Kidney epithelial cell (primary cell): Measurements from ENCODE around the gene SYNJ1. TPM values are rescaled to one million over a fixed set of nuclear protein-coding genes. Genes with fewer than 3 reads are reported as not detected.

Experiments
- DNase-seq: peaks from one replicate; pipeline ENCODE4 v3.0.0-alpha.2; 2010; ENCODE audit warnings: low read depth
- H3K27me3 ChIP-seq: 2 replicates; pipeline ENCODE4 v1.6.0; 2011; ENCODE audit warnings: low read length; ENCODE audit not compliant: control insufficient read depth, insufficient read depth
- H3K36me3 ChIP-seq: 2 replicates; pipeline ENCODE4 v1.5.1; 2011; ENCODE audit warnings: low read length; ENCODE audit not compliant: control insufficient read depth, insufficient read depth
- H3K4me3 ChIP-seq: 2 replicates; pipeline ENCODE4 v1.5.1; 2011; ENCODE audit warnings: low read depth, mild to moderate bottlenecking, control low read depth, low read length
- total RNA-seq: library from RNA; depleted of rRNA; stranded (reverse); fragments of >200 nt; gene quantifications from 2 replicates; pipeline ENCODE4 v1.2.3, GENCODE V29; 2015
- TF ChIP-seq, protein P1 (sequence below): IDR thresholded peaks from 2 replicates; pipeline ENCODE4 v1.5.1; 2011; ENCODE audit warnings: mild to moderate bottlenecking, moderate library complexity, low read length, control low read depth, inconsistent platforms; ENCODE audit not compliant: insufficient read depth, poor library complexity, severe bottlenecking

Gene SYNJ1
- total RNA-seq, 1 donor from 2014 or later, result 3.5 TPM

DNA sequence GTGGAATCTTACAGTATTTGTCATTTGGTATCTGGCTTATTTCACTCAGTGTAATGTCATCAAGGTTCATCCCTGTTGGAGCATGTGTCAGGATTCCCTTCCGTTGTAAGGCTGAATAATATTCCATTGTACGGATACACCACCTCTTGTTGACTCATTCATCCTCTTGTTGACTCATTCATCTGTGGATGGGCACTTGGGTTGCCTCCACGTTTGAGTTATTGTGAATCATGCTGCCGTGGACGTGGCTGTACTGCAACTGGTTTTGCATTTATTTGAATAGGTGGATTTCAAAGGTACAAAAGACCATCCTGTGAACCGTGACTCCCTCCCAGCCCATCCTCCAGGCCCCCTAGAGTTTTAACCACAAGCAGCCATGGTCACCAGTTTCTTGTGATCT is 130.6 kb downstream of the SYNJ1 start:
- no peak overlapping the region for H3K4me3 ChIP-seq
- peak; percentile 83 for DNase-seq
- TF ChIP-seq, protein P1, sequence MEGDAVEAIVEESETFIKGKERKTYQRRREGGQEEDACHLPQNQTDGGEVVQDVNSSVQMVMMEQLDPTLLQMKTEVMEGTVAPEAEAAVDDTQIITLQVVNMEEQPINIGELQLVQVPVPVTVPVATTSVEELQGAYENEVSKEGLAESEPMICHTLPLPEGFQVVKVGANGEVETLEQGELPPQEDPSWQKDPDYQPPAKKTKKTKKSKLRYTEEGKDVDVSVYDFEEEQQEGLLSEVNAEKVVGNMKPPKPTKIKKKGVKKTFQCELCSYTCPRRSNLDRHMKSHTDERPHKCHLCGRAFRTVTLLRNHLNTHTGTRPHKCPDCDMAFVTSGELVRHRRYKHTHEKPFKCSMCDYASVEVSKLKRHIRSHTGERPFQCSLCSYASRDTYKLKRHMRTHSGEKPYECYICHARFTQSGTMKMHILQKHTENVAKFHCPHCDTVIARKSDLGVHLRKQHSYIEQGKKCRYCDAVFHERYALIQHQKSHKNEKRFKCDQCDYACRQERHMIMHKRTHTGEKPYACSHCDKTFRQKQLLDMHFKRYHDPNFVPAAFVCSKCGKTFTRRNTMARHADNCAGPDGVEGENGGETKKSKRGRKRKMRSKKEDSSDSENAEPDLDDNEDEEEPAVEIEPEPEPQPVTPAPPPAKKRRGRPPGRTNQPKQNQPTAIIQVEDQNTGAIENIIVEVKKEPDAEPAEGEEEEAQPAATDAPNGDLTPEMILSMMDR, result no peak
- no peaks in the 10 kb centered on the region for H3K27me3 ChIP-seq
- no peaks in the 10 kb centered on the region for H3K36me3 ChIP-seq

DNA sequence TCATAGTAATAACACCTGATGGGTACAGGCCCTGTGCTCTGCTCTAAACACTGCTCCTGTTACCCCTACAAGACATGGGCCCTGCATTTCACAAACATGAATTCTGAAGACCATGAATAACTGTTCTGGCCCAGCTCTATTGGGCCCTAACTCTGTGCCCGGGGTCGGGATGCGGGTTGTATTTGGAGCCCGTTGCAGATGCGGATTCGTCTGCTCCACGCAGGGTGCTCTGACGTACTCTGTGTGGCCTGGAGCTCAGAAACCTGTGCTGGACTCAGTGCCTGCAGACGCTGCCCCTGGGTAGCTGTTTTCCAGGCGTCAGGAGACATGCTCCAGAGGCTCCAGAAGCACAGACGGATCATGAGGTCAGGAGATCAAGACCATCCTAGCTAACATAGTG is 132.4 kb downstream of the SYNJ1 start:
- TF ChIP-seq, protein P1, result no peak
- DNase-seq, result no peak
- H3K36me3 ChIP-seq, result no peaks in the 10 kb centered on the region
- no peak overlapping the region for H3K4me3 ChIP-seq
- no peaks in the 10 kb centered on the region for H3K27me3 ChIP-seq

DNA sequence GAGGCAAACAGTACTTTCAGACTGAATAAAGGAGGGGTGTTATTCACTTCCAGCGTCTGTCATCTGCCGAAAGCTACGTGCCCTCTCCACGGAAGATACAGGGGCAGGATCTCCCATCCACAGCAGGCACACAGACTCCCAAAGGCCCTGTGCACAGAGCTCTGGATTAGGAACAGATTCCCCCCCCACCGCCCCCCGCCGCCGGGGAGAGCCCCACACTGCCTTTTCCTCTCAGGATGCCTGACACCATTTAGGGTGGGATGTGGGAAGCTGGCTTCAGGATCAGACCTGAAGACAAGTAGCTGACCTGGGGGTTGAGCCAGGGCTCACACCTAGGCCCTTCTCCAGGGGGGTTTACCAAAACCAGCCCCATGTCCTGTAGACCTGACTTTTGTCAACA is 134.1 kb downstream of the SYNJ1 start:
- DNase-seq, result no peak
- TF ChIP-seq, protein P1, result no peak
- Histone ChIP-seq H3K4me3 (no peak overlapping the region), H3K27me3 (no peaks in the 10 kb centered on the region), H3K36me3 (no peaks in the 10 kb centered on the region)

DNA sequence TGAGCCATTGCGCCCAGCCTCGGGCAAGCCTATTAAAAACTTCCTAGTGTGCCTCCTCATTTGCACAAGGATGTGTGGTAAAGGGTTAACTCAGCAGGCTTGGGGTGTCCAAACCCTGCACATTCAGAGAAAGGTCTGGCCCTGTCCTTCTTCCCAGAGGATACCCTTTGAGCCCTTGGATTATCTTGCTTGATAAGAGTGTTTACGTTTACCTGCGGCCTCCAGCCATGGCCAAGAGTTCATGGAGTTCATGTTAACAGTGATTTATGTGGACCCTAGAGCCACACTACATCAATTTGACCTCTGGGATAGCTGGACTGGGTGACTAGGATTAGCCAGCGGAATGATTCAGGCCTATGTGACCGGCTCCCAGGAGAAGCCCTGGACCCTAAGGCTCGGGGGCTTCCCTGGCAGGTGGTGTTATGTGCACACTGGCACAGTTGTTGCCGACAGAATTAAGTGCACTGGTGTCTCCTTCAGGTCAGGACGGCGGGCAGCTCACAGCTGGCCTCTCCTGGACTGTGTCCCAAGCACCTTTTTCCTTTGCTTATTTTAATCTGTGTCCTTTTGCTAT is 134.8 kb downstream of the SYNJ1 start:
- TF ChIP-seq, protein P1, result no peak
- H3K4me3 ChIP-seq, result no peak overlapping the region
- no peak for DNase-seq
- H3K27me3 ChIP-seq, result no peaks in the 10 kb centered on the region
- H3K36me3 ChIP-seq, result no peaks in the 10 kb centered on the region

DNA sequence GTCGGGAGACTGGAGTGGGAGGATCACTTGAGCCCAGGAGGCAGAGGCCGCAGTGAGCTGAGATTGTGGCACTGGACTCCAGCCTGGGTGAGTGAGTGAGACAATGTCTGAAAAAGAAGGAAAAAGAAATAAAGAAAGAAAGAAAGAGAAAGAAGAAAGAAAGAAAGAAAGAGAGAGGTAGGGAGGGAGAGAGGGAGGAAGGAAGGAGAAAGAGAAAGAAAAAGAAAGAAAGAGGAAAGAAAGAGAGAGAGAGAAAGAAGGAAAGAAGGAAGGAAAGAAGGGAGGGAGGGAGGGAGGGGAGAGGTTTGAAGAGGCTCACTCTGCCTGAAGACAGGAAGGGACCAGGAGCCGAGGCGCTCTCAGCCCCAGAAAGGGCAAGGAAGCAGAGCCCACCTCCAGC is 137.7 kb downstream of the SYNJ1 start:
- no peaks in the 10 kb centered on the region for H3K27me3 ChIP-seq
- no peak overlapping the region for H3K4me3 ChIP-seq
- no peak for DNase-seq
- H3K36me3 ChIP-seq, result no peaks in the 10 kb centered on the region
- TF ChIP-seq, protein P1, result no peak

DNA sequence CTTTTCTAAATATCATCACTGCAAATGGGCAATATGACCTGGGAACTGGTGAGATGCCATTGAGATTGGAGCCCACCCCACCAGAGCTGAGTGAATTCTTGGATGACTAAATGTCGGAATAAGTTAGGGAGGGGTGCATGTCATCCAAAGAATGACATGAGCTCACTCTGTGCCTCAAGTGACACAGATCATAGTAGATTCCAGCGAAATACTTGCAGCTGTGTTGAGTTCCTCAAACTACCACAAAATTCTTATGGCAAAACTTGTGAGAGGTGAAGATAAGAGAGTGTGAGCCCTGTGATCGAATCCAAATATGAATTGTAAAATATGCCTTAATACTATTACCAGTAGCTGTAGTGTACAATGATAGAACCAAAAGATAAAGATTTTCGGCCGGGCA is 140.2 kb downstream of the SYNJ1 start:
- H3K4me3 ChIP-seq, result no peak overlapping the region
- no peaks in the 10 kb centered on the region for H3K27me3 ChIP-seq
- no peak for DNase-seq
- TF ChIP-seq, protein P1, result no peak
- H3K36me3 ChIP-seq, result no peaks in the 10 kb centered on the region
